Neural progenitor cell (in vitro differentiated cells): Measurements from ENCODE around the gene SLMAP. TPM values are rescaled to one million over a fixed set of nuclear protein-coding genes. Genes with fewer than 3 reads are reported as not detected.

Source experiments
- DNase-seq: peaks from one replicate; pipeline ENCODE4 v3.0.0-alpha.2; 2016; ENCODE audit warnings: low spot score
- H2AFZ ChIP-seq: fragments of 200-600 bp; sonication (generic); replicated peaks from 2 replicates; pipeline ENCODE4 v1.6.1; 2016; ENCODE audit warnings: antibody characterized with exemption
- H3F3A ChIP-seq: fragments of 200-600 bp; sonication (generic); 2 replicates; pipeline ENCODE4 v1.6.1; 2016; ENCODE audit warnings: antibody characterized with exemption, low read depth
- H3K27ac ChIP-seq: fragments of 200-600 bp; sonication (generic); 2 replicates; pipeline ENCODE4 v1.5.1; 2016; ENCODE audit warnings: mild to moderate bottlenecking
- H3K27me3 ChIP-seq: fragments of 200-600 bp; sonication (generic); 2 replicates; pipeline ENCODE4 v1.6.1; 2016; ENCODE audit warnings: mild to moderate bottlenecking, moderate library complexity
- H3K36me3 ChIP-seq: fragments of 200-600 bp; sonication (generic); 2 replicates; pipeline ENCODE4 v1.5.1; 2016
- H3K4me1 ChIP-seq: fragments of 200-600 bp; sonication (generic); 2 replicates; pipeline ENCODE4 v1.6.1; 2016; ENCODE audit warnings: mixed run types
- H3K4me2 ChIP-seq: fragments of 200-600 bp; sonication (generic); 2 replicates; pipeline ENCODE4 v1.6.1; 2016
- H3K4me3 ChIP-seq: fragments of 200-600 bp; sonication (generic); 2 replicates; pipeline ENCODE4 v1.5.1; 2016
- H3K79me2 ChIP-seq: fragments of 200-600 bp; sonication (generic); 2 replicates; pipeline ENCODE4 v1.6.1; 2016; ENCODE audit warnings: low read depth
- H3K9ac ChIP-seq: fragments of 200-600 bp; sonication (generic); 2 replicates; pipeline ENCODE4 v1.6.1; 2016
- H3K9me3 ChIP-seq: fragments of 200-600 bp; sonication (generic); 2 replicates; pipeline ENCODE4 v1.5.1; 2016; ENCODE audit warnings: low read depth
- H4K20me1 ChIP-seq: fragments of 200-600 bp; sonication (generic); 2 replicates; pipeline ENCODE4 v1.6.1; 2016; ENCODE audit warnings: low read depth
- H3K27ac Mint-ChIP-seq: 3 replicates; pipeline ENCODE4 v1.8.0; 2021; ENCODE audit warnings: mixed read lengths
- H3K27me3 Mint-ChIP-seq: 2 replicates; pipeline ENCODE4 v1.8.0; 2022; ENCODE audit warnings: low read depth, mild to moderate bottlenecking, inconsistent platforms, moderate library complexity, mixed read lengths; ENCODE audit not compliant: insufficient read depth
- H3K36me3 Mint-ChIP-seq: 3 replicates; pipeline ENCODE4 v1.8.0; 2021; ENCODE audit warnings: mixed read lengths
- H3K4me1 Mint-ChIP-seq: 3 replicates; pipeline ENCODE4 v1.8.0; 2021; ENCODE audit warnings: mixed read lengths
- H3K4me3 Mint-ChIP-seq: 3 replicates; pipeline ENCODE4 v1.8.0; 2021; ENCODE audit warnings: mild to moderate bottlenecking, moderate library complexity, mixed read lengths
- H3K9me3 Mint-ChIP-seq: 3 replicates; pipeline ENCODE4 v1.8.0; 2020; ENCODE audit warnings: mixed read lengths
- EZH2 ChIP-seq: fragments of 200-600 bp; sonication (generic); IDR thresholded peaks from 2 replicates; pipeline ENCODE4 v1.6.1; 2017; ENCODE audit warnings: antibody characterized with exemption, mild to moderate bottlenecking, moderate library complexity
- EZH2phosphoT487 ChIP-seq: fragments of 200-600 bp; sonication (generic); IDR thresholded peaks from 2 replicates; pipeline ENCODE4 v1.6.1; 2017; ENCODE audit warnings: antibody characterized with exemption
- total RNA-seq: library from RNA; depleted of rRNA; stranded (reverse); fragments of >200 nt; gene quantifications from 2 replicates; pipeline ENCODE4 v1.2.3, GENCODE V29; 2015; ENCODE audit warnings: low replicate concordance
- TF ChIP-seq, protein P1 (sequence below): fragments of 200-600 bp; sonication (generic); IDR thresholded peaks from 2 replicates; pipeline ENCODE4 v1.5.1; 2017; ENCODE audit warnings: antibody characterized with exemption, mild to moderate bottlenecking

The SLMAP gene
- total RNA-seq, 1 donor from 2014 or later = 59.4 TPM

DNA sequence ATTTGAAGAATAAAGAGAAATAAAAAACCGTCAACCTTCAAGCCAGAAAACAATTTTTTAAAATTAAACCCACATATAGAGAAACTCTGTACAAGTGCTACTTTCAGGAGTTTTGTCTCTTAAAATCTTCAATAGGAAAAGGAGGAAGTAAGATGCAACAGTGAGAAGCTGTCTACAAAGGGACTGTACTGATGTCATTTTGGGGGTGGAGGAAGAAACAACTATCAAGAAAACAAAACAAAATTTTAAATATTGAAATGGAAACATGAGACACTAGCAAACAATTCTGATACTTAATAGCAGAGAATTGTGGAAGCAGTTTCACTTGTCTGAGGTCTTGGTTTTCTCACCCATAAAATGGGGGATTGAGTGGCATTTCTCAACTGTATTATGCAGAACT lies 84.4 kb downstream of the SLMAP start:
- Histone ChIP-seq H3F3A (no peaks in the 10 kb centered on the region), H3K4me1 (no peaks in the 10 kb centered on the region), H3K9me3 (no peaks in the 10 kb centered on the region), H3K4me3 (no peak overlapping the region), H3K27ac (no peak overlapping the region), H3K27me3 (no peaks in the 10 kb centered on the region), H2AFZ (no peak overlapping the region), H3K9ac (no peak overlapping the region), H3K79me2 (peaks cover 6% of the 10 kb centered on the region), H3K36me3 (no peaks in the 10 kb centered on the region), H4K20me1 (no peaks in the 10 kb centered on the region), H3K4me2 (no peak overlapping the region)
- no peak for DNase-seq
- H3K9me3 Mint-ChIP-seq = no peaks in the 10 kb centered on the region
- H3K4me3 Mint-ChIP-seq = no peak overlapping the region
- H3K27ac Mint-ChIP-seq = no peak overlapping the region
- peaks cover 2% of the 10 kb centered on the region for H3K27me3 Mint-ChIP-seq
- no peaks in the 10 kb centered on the region for H3K36me3 Mint-ChIP-seq
- H3K4me1 Mint-ChIP-seq = no peaks in the 10 kb centered on the region
- TF ChIP-seq, protein P1, sequence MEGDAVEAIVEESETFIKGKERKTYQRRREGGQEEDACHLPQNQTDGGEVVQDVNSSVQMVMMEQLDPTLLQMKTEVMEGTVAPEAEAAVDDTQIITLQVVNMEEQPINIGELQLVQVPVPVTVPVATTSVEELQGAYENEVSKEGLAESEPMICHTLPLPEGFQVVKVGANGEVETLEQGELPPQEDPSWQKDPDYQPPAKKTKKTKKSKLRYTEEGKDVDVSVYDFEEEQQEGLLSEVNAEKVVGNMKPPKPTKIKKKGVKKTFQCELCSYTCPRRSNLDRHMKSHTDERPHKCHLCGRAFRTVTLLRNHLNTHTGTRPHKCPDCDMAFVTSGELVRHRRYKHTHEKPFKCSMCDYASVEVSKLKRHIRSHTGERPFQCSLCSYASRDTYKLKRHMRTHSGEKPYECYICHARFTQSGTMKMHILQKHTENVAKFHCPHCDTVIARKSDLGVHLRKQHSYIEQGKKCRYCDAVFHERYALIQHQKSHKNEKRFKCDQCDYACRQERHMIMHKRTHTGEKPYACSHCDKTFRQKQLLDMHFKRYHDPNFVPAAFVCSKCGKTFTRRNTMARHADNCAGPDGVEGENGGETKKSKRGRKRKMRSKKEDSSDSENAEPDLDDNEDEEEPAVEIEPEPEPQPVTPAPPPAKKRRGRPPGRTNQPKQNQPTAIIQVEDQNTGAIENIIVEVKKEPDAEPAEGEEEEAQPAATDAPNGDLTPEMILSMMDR = no peak
- no peak for TF ChIP-seq EZH2
- TF ChIP-seq EZH2phosphoT487 = no peak

GRCh38 chr3:57841818-57842217 lies 85.7 kb downstream of the SLMAP start:
- Mint-ChIP-seq H3K27me3 (peaks cover 2% of the 10 kb centered on the region), H3K27ac (no peak overlapping the region), H3K4me3 (no peak overlapping the region), H3K4me1 (no peaks in the 10 kb centered on the region), H3K36me3 (no peaks in the 10 kb centered on the region), H3K9me3 (no peaks in the 10 kb centered on the region)
- H3K79me2 ChIP-seq = no peaks in the 10 kb centered on the region
- H3K9ac ChIP-seq = no peak overlapping the region
- no peaks in the 10 kb centered on the region for H3K9me3 ChIP-seq
- no peaks in the 10 kb centered on the region for H3F3A ChIP-seq
- no peaks in the 10 kb centered on the region for H3K27me3 ChIP-seq
- no peaks in the 10 kb centered on the region for H3K4me1 ChIP-seq
- TF ChIP-seq EZH2phosphoT487 (no peak), EZH2 (no peak)
- TF ChIP-seq, protein P1 = no peak
- H2AFZ ChIP-seq = no peak overlapping the region
- no peaks in the 10 kb centered on the region for H3K36me3 ChIP-seq
- no peak overlapping the region for H3K4me3 ChIP-seq
- DNase-seq = no peak
- H4K20me1 ChIP-seq = no peaks in the 10 kb centered on the region
- no peak overlapping the region for H3K4me2 ChIP-seq
- no peak overlapping the region for H3K27ac ChIP-seq

GRCh38 chr3:57848177-57848738 lies 92.1 kb downstream of the SLMAP start:
- no peaks in the 10 kb centered on the region for H4K20me1 ChIP-seq
- H2AFZ ChIP-seq = no peak overlapping the region
- no peaks in the 10 kb centered on the region for H3K4me1 Mint-ChIP-seq
- H3K27ac Mint-ChIP-seq = no peak overlapping the region
- H3K4me2 ChIP-seq = no peak overlapping the region
- H3K4me3 ChIP-seq = no peak overlapping the region
- peaks cover 2% of the 10 kb centered on the region for H3K36me3 Mint-ChIP-seq
- H3K9me3 ChIP-seq = no peaks in the 10 kb centered on the region
- no peaks in the 10 kb centered on the region for H3K4me1 ChIP-seq
- DNase-seq = no peak
- TF ChIP-seq, protein P1 = no peak
- TF ChIP-seq EZH2phosphoT487 = no peak
- no peak for TF ChIP-seq EZH2
- H3F3A ChIP-seq = no peaks in the 10 kb centered on the region
- H3K27me3 ChIP-seq = no peaks in the 10 kb centered on the region
- H3K4me3 Mint-ChIP-seq = no peak overlapping the region
- H3K27me3 Mint-ChIP-seq = no peaks in the 10 kb centered on the region
- no peaks in the 10 kb centered on the region for H3K36me3 ChIP-seq
- H3K9me3 Mint-ChIP-seq = no peaks in the 10 kb centered on the region
- no peaks in the 10 kb centered on the region for H3K79me2 ChIP-seq
- H3K9ac ChIP-seq = no peak overlapping the region
- H3K27ac ChIP-seq = no peak overlapping the region
